ENCODE measurements around the gene SLC22A3.

Gene SLC22A3

GRCh38 chr6:160353950-160354496 is 5.8 kb downstream of the SLC22A3 start:
- peaks cover 0 to 5% (median 3%) of the 10 kb centered on the region in 5 donors for H3K27me3 ChIP-seq (ENCODE audit: control insufficient read depth in 5 of 5, insufficient read depth in 4 of 5, low read length in 5 of 5)
- H3K9me3 ChIP-seq (ENCODE audit: control insufficient read depth in 5 of 5, low read length in 5 of 5): no peaks in the 10 kb centered on the region
- H3K36me3 ChIP-seq (ENCODE audit: control insufficient read depth in 5 of 5, insufficient read depth in 5 of 5, low read length in 5 of 5): no peaks in the 10 kb centered on the region
- peaks cover 0 to 40% (median 17%) of the 10 kb centered on the region in 5 donors for H3K4me1 ChIP-seq (ENCODE audit: control insufficient read depth in 5 of 5, insufficient read depth in 5 of 5, low read length in 5 of 5)
- H3K27ac ChIP-seq (ENCODE audit: low read depth, low read length): no peak overlapping the region
- H3K9ac ChIP-seq (ENCODE audit: low read length in 5 of 5): no peak overlapping the region
- H3K4me3 ChIP-seq (ENCODE audit: low read depth in 1 of 5, low read length in 5 of 5): no peak overlapping the region

DNA sequence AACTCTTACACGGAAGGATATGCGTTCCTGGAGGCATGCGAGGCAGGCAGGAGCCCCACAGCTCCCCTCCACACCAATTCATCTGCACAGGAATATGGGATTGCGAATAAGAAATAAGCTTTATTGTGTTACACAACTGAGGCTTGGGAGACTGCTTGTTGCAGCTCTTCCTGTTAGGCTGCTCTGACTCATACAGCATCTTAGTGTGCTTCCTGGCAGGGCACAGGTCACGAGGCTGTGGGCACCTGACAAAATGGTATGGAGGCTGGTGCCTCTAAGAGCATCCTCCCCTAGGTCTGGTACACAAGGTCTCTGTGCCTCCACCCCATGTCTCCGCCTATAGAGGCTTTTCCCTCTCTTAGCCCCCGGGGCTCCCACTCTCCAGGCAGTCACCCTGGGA is 6.8 kb downstream of the SLC22A3 start:
- Histone ChIP-seq H3K27ac (ENCODE audit: low read depth, low read length) (no peak overlapping the region), H3K9ac (ENCODE audit: low read length in 5 of 5) (no peak overlapping the region), H3K9me3 (ENCODE audit: control insufficient read depth in 5 of 5, low read length in 5 of 5) (no peaks in the 10 kb centered on the region), H3K36me3 (ENCODE audit: control insufficient read depth in 5 of 5, insufficient read depth in 5 of 5, low read length in 5 of 5) (no peaks in the 10 kb centered on the region), H3K4me1 (ENCODE audit: control insufficient read depth in 5 of 5, insufficient read depth in 5 of 5, low read length in 5 of 5) (peaks cover 0 to 30% (median 8%) of the 10 kb centered on the region in 5 donors), H3K27me3 (ENCODE audit: control insufficient read depth in 5 of 5, insufficient read depth in 4 of 5, low read length in 5 of 5) (peaks cover 0 to 3% (median 2%) of the 10 kb centered on the region in 5 donors), H3K4me3 (ENCODE audit: low read depth in 1 of 5, low read length in 5 of 5) (no peak overlapping the region)

- no peaks in the 10 kb centered on the region for H3K27me3 ChIP-seq (ENCODE audit: control insufficient read depth in 5 of 5, insufficient read depth in 4 of 5, low read length in 5 of 5)
- peaks cover 0 to 23% (median 4%) of the 10 kb centered on the region in 5 donors for H3K4me1 ChIP-seq (ENCODE audit: control insufficient read depth in 5 of 5, insufficient read depth in 5 of 5, low read length in 5 of 5)
- no peak overlapping the region for H3K9ac ChIP-seq (ENCODE audit: low read length in 5 of 5)
- H3K9me3 ChIP-seq (ENCODE audit: control insufficient read depth in 5 of 5, low read length in 5 of 5): no peaks in the 10 kb centered on the region
- no peak overlapping the region for H3K4me3 ChIP-seq (ENCODE audit: low read depth in 1 of 5, low read length in 5 of 5)
- no peaks in the 10 kb centered on the region for H3K36me3 ChIP-seq (ENCODE audit: control insufficient read depth in 5 of 5, insufficient read depth in 5 of 5, low read length in 5 of 5)
- H3K27ac ChIP-seq (ENCODE audit: low read depth, low read length): no peak overlapping the region
Measured at GRCh38 chr6:160356074-160356744, 8.0 kb downstream of the SLC22A3 start.

DNA sequence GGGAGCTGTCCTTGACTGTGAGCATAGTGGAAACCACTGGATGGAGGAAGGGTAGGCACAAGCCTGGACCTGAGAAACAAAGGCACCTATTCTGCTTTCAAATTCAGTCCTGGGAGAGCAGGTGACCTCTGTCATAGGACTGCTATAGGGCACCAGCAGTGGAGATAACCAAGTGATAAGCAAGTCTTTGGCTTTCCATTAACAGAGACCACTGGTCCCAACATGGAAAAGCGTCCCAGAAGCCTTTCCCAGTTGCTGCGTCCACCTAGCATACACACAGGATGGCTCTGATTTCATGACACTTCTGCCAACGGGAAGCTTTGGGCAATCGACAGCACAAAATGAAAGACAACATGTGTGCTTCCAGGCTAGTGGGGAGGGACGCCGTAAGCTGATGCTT is 8.9 kb downstream of the SLC22A3 start:
- H3K27ac ChIP-seq (ENCODE audit: low read depth, low read length): no peak overlapping the region

GRCh38 chr6:160358225-160359119 is 10.3 kb downstream of the SLC22A3 start:
- H3K4me1 ChIP-seq (ENCODE audit: control insufficient read depth in 5 of 5, insufficient read depth in 5 of 5, low read length in 5 of 5): peaks cover 0 to 23% (median 4%) of the 10 kb centered on the region in 5 donors
- no peak overlapping the region for H3K27ac ChIP-seq (ENCODE audit: low read depth, low read length)
- H3K27me3 ChIP-seq (ENCODE audit: control insufficient read depth in 5 of 5, insufficient read depth in 4 of 5, low read length in 5 of 5): no peaks in the 10 kb centered on the region
- no peak overlapping the region for H3K4me3 ChIP-seq (ENCODE audit: low read depth in 1 of 5, low read length in 5 of 5)
- no peaks in the 10 kb centered on the region for H3K36me3 ChIP-seq (ENCODE audit: control insufficient read depth in 5 of 5, insufficient read depth in 5 of 5, low read length in 5 of 5)
- no peaks in the 10 kb centered on the region for H3K9me3 ChIP-seq (ENCODE audit: control insufficient read depth in 5 of 5, low read length in 5 of 5)
- no peak overlapping the region for H3K9ac ChIP-seq (ENCODE audit: low read length in 5 of 5)

More for the DNA sequence above, 8.9 kb downstream of the SLC22A3 start:
- H3K27me3 ChIP-seq (ENCODE audit: control insufficient read depth in 5 of 5, insufficient read depth in 4 of 5, low read length in 5 of 5): no peaks in the 10 kb centered on the region
- no peak overlapping the region for H3K9ac ChIP-seq (ENCODE audit: low read length in 5 of 5)
- H3K4me1 ChIP-seq (ENCODE audit: control insufficient read depth in 5 of 5, insufficient read depth in 5 of 5, low read length in 5 of 5): peaks cover 0 to 23% (median 4%) of the 10 kb centered on the region in 5 donors
- H3K36me3 ChIP-seq (ENCODE audit: control insufficient read depth in 5 of 5, insufficient read depth in 5 of 5, low read length in 5 of 5): no peaks in the 10 kb centered on the region
- H3K4me3 ChIP-seq (ENCODE audit: low read depth in 1 of 5, low read length in 5 of 5): no peak overlapping the region
- H3K9me3 ChIP-seq (ENCODE audit: control insufficient read depth in 5 of 5, low read length in 5 of 5): no peaks in the 10 kb centered on the region

DNA sequence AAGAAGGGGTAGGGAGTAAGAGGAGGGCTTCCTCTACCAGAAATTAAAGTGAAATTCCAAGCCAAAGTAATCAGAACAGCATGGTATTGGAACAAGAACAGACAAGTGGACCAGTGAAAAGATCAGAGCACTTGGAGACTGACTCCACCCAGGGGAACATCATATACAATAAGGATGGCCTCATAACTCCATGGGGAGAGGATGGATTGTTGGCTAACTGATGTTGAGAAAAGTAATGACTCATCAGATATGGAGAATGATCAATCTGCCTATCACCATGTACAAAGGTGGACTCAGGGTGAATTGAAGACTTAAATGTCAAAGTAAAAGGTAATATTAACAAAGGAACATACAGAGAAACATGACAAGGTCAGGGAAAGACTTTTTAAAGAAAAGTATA is 12.8 kb downstream of the SLC22A3 start:
- H3K36me3 ChIP-seq (ENCODE audit: control insufficient read depth in 5 of 5, insufficient read depth in 5 of 5, low read length in 5 of 5): no peaks in the 10 kb centered on the region
- no peak overlapping the region for H3K4me3 ChIP-seq (ENCODE audit: low read depth in 1 of 5, low read length in 5 of 5)
- H3K4me1 ChIP-seq (ENCODE audit: control insufficient read depth in 5 of 5, insufficient read depth in 5 of 5, low read length in 5 of 5): peaks cover 0 to 13% (median 4%) of the 10 kb centered on the region in 5 donors
- H3K9me3 ChIP-seq (ENCODE audit: control insufficient read depth in 5 of 5, low read length in 5 of 5): no peaks in the 10 kb centered on the region
- H3K27ac ChIP-seq (ENCODE audit: low read depth, low read length): no peak overlapping the region
- no peak overlapping the region for H3K9ac ChIP-seq (ENCODE audit: low read length in 5 of 5)
- no peaks in the 10 kb centered on the region for H3K27me3 ChIP-seq (ENCODE audit: control insufficient read depth in 5 of 5, insufficient read depth in 4 of 5, low read length in 5 of 5)

- H3K4me1 ChIP-seq (ENCODE audit: control insufficient read depth in 5 of 5, insufficient read depth in 5 of 5, low read length in 5 of 5): peaks cover 0 to 13% (median 4%) of the 10 kb centered on the region in 5 donors
- H3K9me3 ChIP-seq (ENCODE audit: control insufficient read depth in 5 of 5, low read length in 5 of 5): no peaks in the 10 kb centered on the region
- no peak overlapping the region for H3K27ac ChIP-seq (ENCODE audit: low read depth, low read length)
- no peaks in the 10 kb centered on the region for H3K27me3 ChIP-seq (ENCODE audit: control insufficient read depth in 5 of 5, insufficient read depth in 4 of 5, low read length in 5 of 5)
- no peak overlapping the region for H3K9ac ChIP-seq (ENCODE audit: low read length in 5 of 5)
- H3K4me3 ChIP-seq (ENCODE audit: low read depth in 1 of 5, low read length in 5 of 5): no peak overlapping the region
- no peaks in the 10 kb centered on the region for H3K36me3 ChIP-seq (ENCODE audit: control insufficient read depth in 5 of 5, insufficient read depth in 5 of 5, low read length in 5 of 5)
Measured at GRCh38 chr6:160362556-160362955, 14.4 kb downstream of the SLC22A3 start.

GRCh38 chr6:160363016-160363996 is 15.1 kb downstream of the SLC22A3 start:
- H3K4me3 ChIP-seq (ENCODE audit: low read depth in 1 of 5, low read length in 5 of 5): no peak overlapping the region
- H3K4me1 ChIP-seq (ENCODE audit: control insufficient read depth in 5 of 5, insufficient read depth in 5 of 5, low read length in 5 of 5): peaks cover 0 to 11% (median 1%) of the 10 kb centered on the region in 5 donors
- no peak overlapping the region for H3K27ac ChIP-seq (ENCODE audit: low read depth, low read length)
- no peak overlapping the region for H3K9ac ChIP-seq (ENCODE audit: low read length in 5 of 5)
- H3K9me3 ChIP-seq (ENCODE audit: control insufficient read depth in 5 of 5, low read length in 5 of 5): no peaks in the 10 kb centered on the region
- no peaks in the 10 kb centered on the region for H3K36me3 ChIP-seq (ENCODE audit: control insufficient read depth in 5 of 5, insufficient read depth in 5 of 5, low read length in 5 of 5)
- H3K27me3 ChIP-seq (ENCODE audit: control insufficient read depth in 5 of 5, insufficient read depth in 4 of 5, low read length in 5 of 5): no peaks in the 10 kb centered on the region

DNA sequence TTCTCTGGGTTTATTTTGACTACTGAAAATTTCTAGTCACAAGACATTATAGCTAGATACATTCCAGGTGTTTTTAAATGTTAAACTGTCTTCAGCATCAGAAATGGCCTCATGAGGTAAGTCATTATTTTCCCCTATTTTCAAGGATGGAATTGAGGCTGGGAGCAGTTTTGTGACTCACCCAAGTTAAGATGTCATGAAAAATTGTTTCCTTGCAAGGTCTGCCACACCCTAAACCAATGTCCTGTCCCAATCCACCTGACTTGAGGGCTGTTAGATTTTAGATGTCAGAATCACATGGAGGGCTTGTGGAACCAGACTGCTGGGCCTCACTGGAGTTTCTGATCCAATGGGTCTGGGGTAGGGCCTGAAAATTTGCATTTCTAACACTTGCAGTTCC is 16.9 kb downstream of the SLC22A3 start:
- peaks cover 0 to 6% (median 5%) of the 10 kb centered on the region in 5 donors for H3K9me3 ChIP-seq (ENCODE audit: control insufficient read depth in 5 of 5, low read length in 5 of 5)
- no peaks in the 10 kb centered on the region for H3K4me1 ChIP-seq (ENCODE audit: control insufficient read depth in 5 of 5, insufficient read depth in 5 of 5, low read length in 5 of 5)
- H3K27me3 ChIP-seq (ENCODE audit: control insufficient read depth in 5 of 5, insufficient read depth in 4 of 5, low read length in 5 of 5): no peaks in the 10 kb centered on the region
- no peak overlapping the region for H3K27ac ChIP-seq (ENCODE audit: low read depth, low read length)
- H3K36me3 ChIP-seq (ENCODE audit: control insufficient read depth in 5 of 5, insufficient read depth in 5 of 5, low read length in 5 of 5): no peaks in the 10 kb centered on the region
- no peak overlapping the region for H3K9ac ChIP-seq (ENCODE audit: low read length in 5 of 5)
- no peak overlapping the region for H3K4me3 ChIP-seq (ENCODE audit: low read depth in 1 of 5, low read length in 5 of 5)
